ENCODE data around the gene TRIM59. TPM values are rescaled to one million over a fixed set of nuclear protein-coding genes. Genes with fewer than 3 reads are reported as not detected.
A peak's percentile ranks its signal among the peaks of the same experiment; 100 is the strongest.

The TRIM59 gene
- total RNA-seq, 2 donors from 2014 or later: 32.7 to 33.1 TPM

DNA sequence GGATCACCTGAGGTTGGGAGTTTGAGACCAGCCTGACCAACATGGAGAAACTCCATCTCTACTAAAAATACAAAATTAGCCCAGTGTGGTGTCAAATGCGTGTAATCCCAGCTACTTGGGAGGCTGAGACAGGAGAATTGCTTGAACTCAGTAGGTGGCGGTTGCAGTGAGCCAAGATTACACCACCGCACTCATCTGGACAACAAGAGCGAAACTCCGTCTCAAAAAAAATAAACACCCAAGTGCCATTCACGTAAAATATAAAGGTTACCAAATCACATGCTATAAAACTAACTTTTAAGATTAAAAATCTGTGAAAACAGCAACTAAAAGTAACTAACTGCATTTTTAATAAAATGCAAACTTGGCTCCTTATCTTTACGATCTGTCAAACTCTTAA lies 8.9 kb downstream of the TRIM59 start:
- peaks cover 7% of the 10 kb centered on the region for H3K4me1 Mint-ChIP-seq
- TF ChIP-seq, protein P1, sequence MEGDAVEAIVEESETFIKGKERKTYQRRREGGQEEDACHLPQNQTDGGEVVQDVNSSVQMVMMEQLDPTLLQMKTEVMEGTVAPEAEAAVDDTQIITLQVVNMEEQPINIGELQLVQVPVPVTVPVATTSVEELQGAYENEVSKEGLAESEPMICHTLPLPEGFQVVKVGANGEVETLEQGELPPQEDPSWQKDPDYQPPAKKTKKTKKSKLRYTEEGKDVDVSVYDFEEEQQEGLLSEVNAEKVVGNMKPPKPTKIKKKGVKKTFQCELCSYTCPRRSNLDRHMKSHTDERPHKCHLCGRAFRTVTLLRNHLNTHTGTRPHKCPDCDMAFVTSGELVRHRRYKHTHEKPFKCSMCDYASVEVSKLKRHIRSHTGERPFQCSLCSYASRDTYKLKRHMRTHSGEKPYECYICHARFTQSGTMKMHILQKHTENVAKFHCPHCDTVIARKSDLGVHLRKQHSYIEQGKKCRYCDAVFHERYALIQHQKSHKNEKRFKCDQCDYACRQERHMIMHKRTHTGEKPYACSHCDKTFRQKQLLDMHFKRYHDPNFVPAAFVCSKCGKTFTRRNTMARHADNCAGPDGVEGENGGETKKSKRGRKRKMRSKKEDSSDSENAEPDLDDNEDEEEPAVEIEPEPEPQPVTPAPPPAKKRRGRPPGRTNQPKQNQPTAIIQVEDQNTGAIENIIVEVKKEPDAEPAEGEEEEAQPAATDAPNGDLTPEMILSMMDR (conservative IDR thresholded peaks at IDR 0.05): no peak
- DNase-seq: no peak
- Histone ChIP-seq H3K27ac (ENCODE audit: low read depth, low read length) (no peak overlapping the region), H3K4me3 (ENCODE audit: low read length) (no peak overlapping the region), H3K9me3 (ENCODE audit: control insufficient read depth, low read length) (peaks cover 25% of the 10 kb centered on the region), H3K27me3 (ENCODE audit: control insufficient read depth, insufficient read depth, low read length, poor library complexity, severe bottlenecking) (no peaks in the 10 kb centered on the region), H3K9ac (ENCODE audit: extremely low read depth, low read length, poor library complexity, severe bottlenecking) (no peak overlapping the region), H3K4me1 (ENCODE audit: control insufficient read depth, insufficient read depth, low read length) (no peaks in the 10 kb centered on the region), H3K36me3 (ENCODE audit: control insufficient read depth, insufficient read depth, low read length) (peaks cover 88% of the 10 kb centered on the region)
- no peak overlapping the region for H3K27ac Mint-ChIP-seq
- peaks cover 77% of the 10 kb centered on the region for H3K36me3 Mint-ChIP-seq (ENCODE audit: low read depth)
- no peaks in the 10 kb centered on the region for H3K27me3 Mint-ChIP-seq (ENCODE audit: insufficient read depth)
- no peak overlapping the region for H3K4me3 Mint-ChIP-seq
- peaks cover 10% of the 10 kb centered on the region for H3K9me3 Mint-ChIP-seq
- WGBS, 2 experiments (ENCODE audit: insufficient coverage in 1 of 2, insufficient read length in 1 of 2): 93% methylated on average over 7 of the region's 7 CpGs

DNA sequence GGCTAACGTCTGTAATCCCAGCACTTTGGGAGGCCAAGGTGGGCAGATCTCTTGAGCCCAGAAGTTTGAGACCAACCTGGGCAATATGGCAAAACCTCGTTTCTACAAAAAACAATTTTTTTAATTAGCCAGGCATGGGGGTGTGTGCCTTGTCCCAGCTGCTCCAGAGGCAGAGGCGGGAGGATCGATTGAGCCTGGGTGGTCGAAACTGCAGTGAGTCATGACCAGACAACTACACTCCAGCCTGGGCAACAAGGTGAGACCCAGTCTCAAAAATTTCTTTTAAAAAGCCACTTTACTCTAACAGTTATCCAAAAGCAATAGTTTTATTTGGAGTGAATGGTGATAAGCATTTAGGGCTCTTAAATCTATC lies 12.5 kb downstream of the TRIM59 start:
- no peak overlapping the region for H3K4me3 ChIP-seq (ENCODE audit: low read length)
- peaks cover 91% of the 10 kb centered on the region for H3K36me3 ChIP-seq (ENCODE audit: control insufficient read depth, insufficient read depth, low read length)
- no peak overlapping the region for H3K9ac ChIP-seq (ENCODE audit: extremely low read depth, low read length, poor library complexity, severe bottlenecking)
- no peak for DNase-seq
- Mint-ChIP-seq H3K9me3 (no peaks in the 10 kb centered on the region), H3K27me3 (ENCODE audit: insufficient read depth) (no peaks in the 10 kb centered on the region), H3K4me1 (peaks cover 7% of the 10 kb centered on the region), H3K36me3 (ENCODE audit: low read depth) (peaks cover 56% of the 10 kb centered on the region), H3K27ac (peak overlapping the region; percentile 48), H3K4me3 (no peak overlapping the region)
- 94 to 98% methylated on average over 4 to 5 of the region's 5 CpGs for WGBS, 2 experiments (ENCODE audit: insufficient coverage in 1 of 2, insufficient read length in 1 of 2)
- H3K27ac ChIP-seq (ENCODE audit: low read depth, low read length): no peak overlapping the region
- TF ChIP-seq, protein P1 (conservative IDR thresholded peaks at IDR 0.05): no peak
- no peaks in the 10 kb centered on the region for H3K4me1 ChIP-seq (ENCODE audit: control insufficient read depth, insufficient read depth, low read length)
- no peaks in the 10 kb centered on the region for H3K9me3 ChIP-seq (ENCODE audit: control insufficient read depth, low read length)
- no peaks in the 10 kb centered on the region for H3K27me3 ChIP-seq (ENCODE audit: control insufficient read depth, insufficient read depth, low read length, poor library complexity, severe bottlenecking)

DNA sequence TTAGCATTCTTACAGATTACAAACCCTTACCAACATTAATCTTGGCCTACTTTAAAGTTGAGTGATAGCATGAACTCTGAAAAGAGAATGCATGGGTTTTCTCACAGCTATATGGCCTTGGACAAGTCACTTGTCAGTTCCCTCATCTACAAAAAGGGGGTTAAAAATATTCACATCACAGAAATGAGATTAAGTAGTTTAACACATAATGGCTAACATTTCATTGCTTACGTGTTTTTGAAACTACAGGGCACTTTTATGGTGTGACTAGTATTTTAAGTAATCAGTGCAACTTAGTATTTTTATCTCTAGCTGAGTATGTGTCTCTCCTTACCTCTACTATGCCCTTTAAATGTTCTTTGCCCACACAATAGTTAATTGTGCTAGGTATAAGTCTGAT lies 13.8 kb downstream of the TRIM59 start:
- H3K36me3 Mint-ChIP-seq (ENCODE audit: low read depth): peaks cover 60% of the 10 kb centered on the region
- peaks cover 7% of the 10 kb centered on the region for H3K4me1 Mint-ChIP-seq
- H3K4me3 Mint-ChIP-seq: no peak overlapping the region
- H3K27me3 Mint-ChIP-seq (ENCODE audit: insufficient read depth): no peaks in the 10 kb centered on the region
- peaks cover 95% of the 10 kb centered on the region for H3K36me3 ChIP-seq (ENCODE audit: control insufficient read depth, insufficient read depth, low read length)
- no peak overlapping the region for H3K4me3 ChIP-seq (ENCODE audit: low read length)
- H3K27ac Mint-ChIP-seq: no peak overlapping the region
- no peaks in the 10 kb centered on the region for H3K4me1 ChIP-seq (ENCODE audit: control insufficient read depth, insufficient read depth, low read length)
- H3K9me3 Mint-ChIP-seq: no peaks in the 10 kb centered on the region
- no peak overlapping the region for H3K9ac ChIP-seq (ENCODE audit: extremely low read depth, low read length, poor library complexity, severe bottlenecking)
- 80 to 100% methylated on average over 1 of the region's 1 CpG for WGBS, 2 experiments (ENCODE audit: insufficient coverage in 1 of 2, insufficient read length in 1 of 2)
- no peaks in the 10 kb centered on the region for H3K27me3 ChIP-seq (ENCODE audit: control insufficient read depth, insufficient read depth, low read length, poor library complexity, severe bottlenecking)
- no peak for DNase-seq
- H3K9me3 ChIP-seq (ENCODE audit: control insufficient read depth, low read length): no peaks in the 10 kb centered on the region
- no peak overlapping the region for H3K27ac ChIP-seq (ENCODE audit: low read depth, low read length)
- TF ChIP-seq, protein P1 (conservative IDR thresholded peaks at IDR 0.05): no peak

Data from endodermal cell (in vitro differentiated cells).